Stimulated activated memory B cell treated with anti-CD40 and anti-IgM and Interleukin-4, amounts not matched to agents 10 μg/mL and 1 μg/mL and 100 μg/mL, for 72 hours (primary cell): ENCODE measurements around the gene EPB41L5.
A peak's percentile ranks its signal among the peaks of the same experiment; 100 is the strongest.
"Not testable (repeated sequence)": the region's sequence is repeated elsewhere in the genome, so short reads cannot be mapped to it uniquely, and the experiment has no call there.

Experiments
- ATAC-seq: fragments of 150-1000 bp; cut with Tn5 transposase; 2 replicates; pipeline ENCODE4 v1.10.0; 2021
- H3K27ac Mint-ChIP-seq: one replicate; pipeline ENCODE4 v1.8.0; 2022; ENCODE audit warnings: mild to moderate bottlenecking, mixed read lengths
- H3K27me3 Mint-ChIP-seq: one replicate; pipeline ENCODE4 v1.8.0; 2022; ENCODE audit warnings: mixed read lengths
- H3K36me3 Mint-ChIP-seq: one replicate; pipeline ENCODE4 v1.8.0; 2022; ENCODE audit warnings: mixed read lengths
- H3K4me1 Mint-ChIP-seq: one replicate; pipeline ENCODE4 v1.8.0; 2022; ENCODE audit warnings: mixed read lengths
- H3K4me3 Mint-ChIP-seq: one replicate; pipeline ENCODE4 v1.8.0; 2022; ENCODE audit warnings: mild to moderate bottlenecking, moderate library complexity, mixed read lengths
- H3K9me3 Mint-ChIP-seq: one replicate; pipeline ENCODE4 v1.8.0; 2022; ENCODE audit warnings: mixed read lengths

The EPB41L5 gene

DNA sequence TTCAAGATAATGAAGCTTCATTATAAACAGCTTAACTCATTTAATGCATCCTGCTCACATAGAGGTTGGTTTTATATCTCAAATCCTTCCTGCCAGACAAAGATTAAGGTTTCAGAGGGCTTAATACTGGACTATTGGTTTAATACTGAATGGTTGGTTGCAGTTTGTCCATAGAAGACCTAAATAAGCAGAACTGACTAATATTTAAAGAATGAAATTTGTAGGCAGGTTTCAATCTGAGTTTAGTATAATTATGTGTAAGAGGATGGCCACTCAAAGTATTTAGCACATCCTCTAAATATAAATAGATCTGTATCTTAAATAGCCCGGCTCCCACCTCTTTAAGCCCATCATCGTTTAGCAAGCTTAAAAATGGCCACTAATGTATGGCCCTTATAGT, 92.5 kb downstream of the EPB41L5 start:
- peak; percentile 34 for ATAC-seq

DNA sequence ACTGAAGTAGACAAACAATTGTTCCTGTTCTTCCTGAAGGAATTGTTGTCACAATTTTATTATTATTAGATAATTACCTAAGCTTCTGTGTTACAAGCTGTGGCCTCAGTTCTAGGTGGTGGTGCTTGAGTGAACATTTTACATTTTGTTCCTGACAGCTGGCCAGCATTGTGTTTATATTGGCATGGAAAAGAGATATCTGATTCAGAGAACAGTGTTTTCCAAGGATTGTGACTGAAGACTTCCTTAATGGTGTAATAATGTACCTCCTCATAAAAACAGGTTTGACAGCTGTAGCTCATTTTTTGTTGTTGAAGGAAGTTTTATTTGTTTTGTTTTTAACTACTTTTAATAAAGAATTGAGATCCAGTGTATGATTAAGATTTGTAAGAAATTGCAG, 95.2 kb downstream of the EPB41L5 start:
- H3K4me3 Mint-ChIP-seq, result no peak overlapping the region
- ATAC-seq, result no peak
- peaks cover 5% of the 10 kb centered on the region for H3K9me3 Mint-ChIP-seq
- H3K27me3 Mint-ChIP-seq, result no peaks in the 10 kb centered on the region
- no peak overlapping the region for H3K27ac Mint-ChIP-seq
- peaks cover 29% of the 10 kb centered on the region for H3K36me3 Mint-ChIP-seq
- H3K4me1 Mint-ChIP-seq, result peaks cover 17% of the 10 kb centered on the region

More for the DNA sequence above, 92.5 kb downstream of the EPB41L5 start:
- Mint-ChIP-seq H3K36me3 (peaks cover 39% of the 10 kb centered on the region), H3K4me3 (no peak overlapping the region), H3K4me1 (peaks cover 17% of the 10 kb centered on the region), H3K27me3 (no peaks in the 10 kb centered on the region), H3K27ac (no peak overlapping the region), H3K9me3 (peaks cover 5% of the 10 kb centered on the region)

DNA sequence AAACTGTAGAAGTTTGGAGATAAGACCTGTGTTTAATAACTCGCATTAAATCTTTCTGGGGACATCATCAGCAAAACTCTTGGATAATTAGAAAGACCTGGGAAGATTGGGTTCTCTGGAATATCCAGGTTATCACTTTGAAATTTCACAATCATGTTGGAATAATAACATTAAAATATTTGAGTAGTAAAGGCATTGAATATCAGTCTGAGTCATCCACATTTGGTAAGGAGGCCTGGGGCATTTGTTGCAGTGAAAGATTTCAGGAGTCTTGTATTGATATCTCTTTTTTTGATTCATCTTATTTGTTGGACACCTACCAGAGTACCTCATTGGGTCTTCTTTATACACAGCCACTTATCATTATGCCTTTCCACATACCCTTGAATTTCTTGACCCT, 95.9 kb downstream of the EPB41L5 start:
- Mint-ChIP-seq H3K27me3 (no peaks in the 10 kb centered on the region), H3K36me3 (peaks cover 27% of the 10 kb centered on the region), H3K9me3 (peaks cover 5% of the 10 kb centered on the region), H3K27ac (peak overlapping the region; percentile 25), H3K4me3 (no peak overlapping the region), H3K4me1 (peaks cover 17% of the 10 kb centered on the region)
- no peak for ATAC-seq

DNA sequence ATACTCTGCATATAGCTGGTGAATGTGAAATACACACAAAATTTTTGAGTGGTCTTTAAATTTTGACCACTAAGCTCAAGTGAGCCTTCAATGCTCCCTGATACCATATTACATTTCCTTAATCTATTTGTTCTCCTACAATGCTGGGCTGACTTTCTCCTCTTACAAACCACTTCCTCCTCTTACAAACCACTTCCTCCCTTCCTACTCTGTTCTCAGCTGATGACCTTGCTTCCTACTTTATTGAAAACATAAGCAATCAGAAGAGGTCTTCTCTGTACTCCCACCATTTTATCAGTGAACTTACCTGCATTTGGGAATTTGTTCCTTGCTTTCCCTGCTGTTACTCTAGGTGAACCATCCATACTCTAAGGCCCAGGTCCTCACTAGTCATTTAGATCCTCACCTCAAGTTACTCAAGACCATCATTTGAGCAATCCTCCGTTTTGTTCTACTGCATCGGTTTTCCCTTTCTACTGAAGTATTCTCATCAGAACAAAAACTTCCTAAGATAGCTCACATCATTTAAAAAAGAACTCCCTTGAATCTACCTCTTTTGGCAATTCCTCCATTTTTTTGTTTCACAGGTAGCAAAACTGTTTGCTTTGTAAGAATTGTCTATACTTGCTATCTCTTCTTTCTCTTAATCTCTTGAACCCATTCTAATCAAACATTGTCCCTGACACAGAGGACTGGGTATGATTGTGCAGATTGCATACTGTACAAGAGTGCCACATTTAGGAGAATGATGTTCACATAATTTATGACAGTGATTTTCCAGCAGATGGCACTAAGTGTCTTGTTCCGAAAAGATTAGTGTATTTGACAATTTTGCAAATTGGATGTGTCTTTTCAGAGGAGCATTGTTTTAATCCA, 96.5 kb downstream of the EPB41L5 start:
- Mint-ChIP-seq H3K4me3 (no peak overlapping the region), H3K27ac (peak overlapping the region; percentile 25), H3K27me3 (no peaks in the 10 kb centered on the region)

DNA sequence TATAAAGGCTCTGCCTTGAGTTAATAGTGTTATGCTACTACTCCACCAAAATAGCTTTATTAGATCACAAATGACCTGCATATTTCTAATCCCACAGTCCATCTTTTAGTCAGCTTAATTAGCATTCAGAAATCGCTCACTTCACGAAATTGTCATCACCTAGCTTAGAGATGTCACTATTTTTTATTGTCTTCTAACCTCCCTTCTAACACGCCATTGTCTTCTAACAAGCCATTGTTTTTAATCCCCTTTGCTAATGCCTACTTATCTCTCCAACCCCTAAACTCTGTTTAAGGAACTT, 97.1 kb downstream of the EPB41L5 start:
- H3K9me3 Mint-ChIP-seq, result peaks cover 5% of the 10 kb centered on the region
- no peaks in the 10 kb centered on the region for H3K27me3 Mint-ChIP-seq
- H3K27ac Mint-ChIP-seq, result no peak overlapping the region
- peaks cover 17% of the 10 kb centered on the region for H3K4me1 Mint-ChIP-seq
- H3K36me3 Mint-ChIP-seq, result peaks cover 19% of the 10 kb centered on the region
- no peak overlapping the region for H3K4me3 Mint-ChIP-seq
- no peak for ATAC-seq

More for the DNA sequence above, 96.5 kb downstream of the EPB41L5 start:
- peak; percentile 68 for ATAC-seq
- peaks cover 17% of the 10 kb centered on the region for H3K4me1 Mint-ChIP-seq
- H3K9me3 Mint-ChIP-seq, result peaks cover 5% of the 10 kb centered on the region
- H3K36me3 Mint-ChIP-seq, result peaks cover 20% of the 10 kb centered on the region

DNA sequence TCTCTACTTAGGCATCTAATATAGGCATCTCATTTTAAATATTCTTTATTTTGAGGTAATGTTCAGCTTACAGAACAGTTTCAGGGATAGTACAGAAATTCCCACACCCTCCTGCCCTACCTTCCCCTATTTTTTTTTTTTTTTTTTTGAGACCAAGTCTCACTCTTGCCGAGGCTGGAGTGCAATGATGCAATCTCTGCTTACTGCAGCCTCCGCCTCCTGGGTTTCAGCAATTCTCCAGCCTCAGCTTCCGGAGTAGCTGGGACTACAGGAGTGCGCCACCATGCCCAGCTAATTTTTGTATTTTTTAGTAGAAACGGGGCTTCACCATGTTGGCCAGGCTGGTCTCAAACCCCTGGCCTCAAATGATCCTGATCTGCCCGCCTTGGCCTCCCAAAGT, 97.6 kb downstream of the EPB41L5 start:
- Mint-ChIP-seq H3K27ac (no peak overlapping the region), H3K4me1 (peaks cover 17% of the 10 kb centered on the region), H3K27me3 (no peaks in the 10 kb centered on the region), H3K36me3 (peaks cover 19% of the 10 kb centered on the region), H3K4me3 (no peak overlapping the region), H3K9me3 (peaks cover 5% of the 10 kb centered on the region)
- no peak for ATAC-seq

DNA sequence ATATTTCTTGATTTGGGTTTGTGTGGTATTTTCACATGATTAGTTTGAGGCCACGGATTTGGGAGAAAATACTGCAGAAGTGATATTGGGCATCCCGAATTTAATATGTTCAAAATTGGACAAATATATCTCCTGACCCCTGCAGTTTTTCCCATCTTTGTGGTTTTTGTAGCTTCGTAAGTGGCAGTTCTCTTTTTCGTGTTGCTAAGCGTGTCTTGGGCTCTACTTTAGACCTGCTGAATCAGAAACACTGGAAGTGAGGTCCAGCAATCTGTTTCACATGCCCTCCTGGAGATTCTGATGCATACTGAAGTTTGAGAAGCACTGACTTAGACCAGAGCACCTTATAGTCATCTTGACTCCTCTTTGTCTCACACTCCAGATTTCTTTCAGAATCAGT, 98.3 kb downstream of the EPB41L5 start:
- no peak for ATAC-seq
- Mint-ChIP-seq H3K4me3 (no peak overlapping the region), H3K27ac (no peak overlapping the region), H3K27me3 (no peaks in the 10 kb centered on the region), H3K9me3 (peaks cover 5% of the 10 kb centered on the region), H3K36me3 (peaks cover 14% of the 10 kb centered on the region), H3K4me1 (peaks cover 17% of the 10 kb centered on the region)

DNA sequence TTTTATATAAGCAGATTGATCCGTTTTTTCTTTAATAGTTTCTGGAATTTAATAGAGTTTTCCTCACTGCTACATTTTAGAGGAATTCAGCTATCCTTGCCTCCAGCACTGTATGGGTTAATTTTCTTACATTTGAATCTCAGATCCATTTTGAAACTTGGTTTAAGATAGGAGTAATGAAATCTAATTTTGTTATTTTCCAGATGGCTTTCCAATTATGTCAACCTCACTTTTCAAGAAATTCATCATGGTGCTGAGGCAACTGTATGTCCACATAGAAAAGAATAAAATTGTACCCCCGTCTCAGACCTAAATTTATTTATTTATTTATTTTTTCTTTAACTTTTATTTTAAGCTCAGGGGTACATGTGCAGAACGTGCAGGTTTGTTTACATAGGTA, 105.1 kb downstream of the EPB41L5 start:
- H3K27me3 Mint-ChIP-seq, result no peaks in the 10 kb centered on the region
- H3K4me3 Mint-ChIP-seq, result no peak overlapping the region

DNA sequence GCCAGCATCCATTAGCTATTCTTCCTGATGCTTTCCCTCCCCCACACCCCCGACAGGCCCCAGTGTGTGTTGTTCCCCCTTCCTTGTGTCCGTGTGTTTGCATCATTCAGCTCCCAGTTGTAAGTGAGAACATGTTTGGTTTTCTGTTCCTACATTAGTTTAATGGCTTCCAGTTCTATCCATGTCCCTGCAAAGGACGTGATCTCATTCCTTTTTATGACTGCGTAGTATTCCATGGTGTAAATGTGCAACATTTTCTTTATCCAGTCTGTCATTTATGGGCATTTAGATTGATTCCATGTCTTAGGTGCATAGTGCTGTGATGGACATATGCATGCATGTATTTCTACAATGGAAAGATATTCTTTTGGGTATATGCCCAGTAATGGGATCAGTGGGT, 105.6 kb downstream of the EPB41L5 start:
- ATAC-seq, result no peak
- Mint-ChIP-seq H3K27me3 (no peaks in the 10 kb centered on the region), H3K4me3 (no peak overlapping the region), H3K4me1 (no peaks in the 10 kb centered on the region), H3K36me3 (peaks cover 30% of the 10 kb centered on the region), H3K27ac (no peak overlapping the region), H3K9me3 (peaks cover 7% of the 10 kb centered on the region)

More for the DNA sequence above, 105.1 kb downstream of the EPB41L5 start:
- no peak overlapping the region for H3K27ac Mint-ChIP-seq
- ATAC-seq, result no peak
- no peaks in the 10 kb centered on the region for H3K4me1 Mint-ChIP-seq
- peaks cover 7% of the 10 kb centered on the region for H3K9me3 Mint-ChIP-seq
- H3K36me3 Mint-ChIP-seq, result peaks cover 27% of the 10 kb centered on the region

DNA sequence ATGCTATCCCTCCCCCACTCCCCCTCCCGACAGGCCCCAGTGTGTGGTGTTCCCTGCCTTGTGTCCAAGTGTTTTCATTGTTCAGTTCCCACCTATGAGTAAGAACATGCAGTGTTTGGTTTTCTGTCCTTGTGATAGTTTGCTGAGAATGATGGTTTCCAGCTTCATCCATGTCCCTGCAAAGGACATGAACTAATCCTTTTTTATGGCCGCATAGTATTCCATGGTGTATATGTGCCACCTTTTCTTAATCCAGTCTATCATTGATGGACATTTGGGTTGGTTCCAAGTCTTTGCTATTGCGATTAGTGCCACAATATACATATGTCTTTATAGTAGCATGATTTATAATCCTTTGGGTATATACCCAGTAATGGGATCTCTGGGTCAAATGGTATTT, 108.5 kb downstream of the EPB41L5 start:
- not testable (repeated sequence) for H3K4me1 Mint-ChIP-seq, H3K4me3 Mint-ChIP-seq, ATAC-seq, H3K9me3 Mint-ChIP-seq, H3K27ac Mint-ChIP-seq, H3K27me3 Mint-ChIP-seq
- peaks cover 44% of the 10 kb centered on the region for H3K36me3 Mint-ChIP-seq

DNA sequence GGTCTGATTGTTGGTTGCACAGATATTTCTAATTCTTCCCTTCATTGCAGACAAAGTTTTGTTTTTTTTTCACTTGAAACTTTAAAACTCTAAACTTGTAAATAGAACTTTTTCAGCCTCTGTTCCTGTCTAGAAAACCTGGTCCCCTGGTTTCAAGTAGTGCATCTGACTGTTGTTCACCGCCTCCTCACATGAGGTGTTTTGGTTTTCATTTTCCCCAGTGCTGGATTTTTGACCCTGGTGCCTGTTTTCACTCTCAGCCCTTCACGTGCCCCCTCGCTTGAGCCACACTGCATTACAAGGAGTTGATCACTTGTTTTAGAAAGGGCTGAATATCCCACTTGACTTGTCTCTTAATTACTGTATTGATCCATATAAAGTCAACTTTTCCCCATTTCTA, 110.2 kb downstream of the EPB41L5 start:
- Mint-ChIP-seq H3K4me1 (no peaks in the 10 kb centered on the region), H3K27me3 (no peaks in the 10 kb centered on the region), H3K27ac (no peak overlapping the region), H3K4me3 (no peak overlapping the region), H3K36me3 (peaks cover 35% of the 10 kb centered on the region), H3K9me3 (peaks cover 7% of the 10 kb centered on the region)
- no peak for ATAC-seq

DNA sequence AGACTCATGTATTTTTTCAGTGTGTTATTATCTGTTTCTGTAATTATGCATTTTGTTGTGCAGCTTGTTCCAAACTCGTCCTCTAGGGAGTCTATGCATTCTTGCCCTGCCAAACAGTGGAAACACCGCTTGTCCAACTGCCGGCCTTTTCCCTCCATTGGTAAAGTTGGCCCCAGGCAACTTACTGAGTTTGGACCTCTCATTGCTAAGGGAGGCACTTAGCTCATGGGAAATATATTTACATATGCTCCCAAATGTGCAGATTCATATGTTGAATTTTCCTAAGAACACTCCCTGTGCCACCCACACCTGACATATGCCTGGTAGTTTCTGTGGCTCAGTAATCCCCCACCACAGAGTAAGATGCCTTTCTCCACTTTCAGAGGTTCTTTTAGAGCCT, 112.3 kb downstream of the EPB41L5 start:
- H3K9me3 Mint-ChIP-seq, result peaks cover 3% of the 10 kb centered on the region
- peaks cover 28% of the 10 kb centered on the region for H3K36me3 Mint-ChIP-seq
- no peak overlapping the region for H3K27ac Mint-ChIP-seq
- H3K4me3 Mint-ChIP-seq, result no peak overlapping the region
- ATAC-seq, result no peak
- no peaks in the 10 kb centered on the region for H3K27me3 Mint-ChIP-seq
- H3K4me1 Mint-ChIP-seq, result no peaks in the 10 kb centered on the region

DNA sequence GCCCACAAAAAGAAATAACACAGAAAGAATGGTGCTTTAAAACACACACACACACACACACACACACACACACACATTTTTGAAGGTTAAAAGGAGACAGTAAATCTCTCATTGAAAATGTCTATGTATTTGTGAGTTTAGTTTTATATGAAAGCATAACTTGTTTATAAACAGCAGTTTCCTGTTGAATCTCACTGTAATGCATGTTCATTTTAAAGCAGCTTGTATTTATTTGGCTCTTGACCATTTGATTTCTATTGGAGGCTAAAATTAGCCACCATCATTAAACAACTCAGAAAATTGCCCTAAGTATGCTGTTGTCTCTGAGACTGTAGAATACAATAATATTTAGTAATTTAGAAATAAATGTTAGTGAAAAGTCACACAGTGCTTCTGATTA, 115.3 kb downstream of the EPB41L5 start:
- Mint-ChIP-seq H3K27me3 (no peaks in the 10 kb centered on the region), H3K4me1 (no peaks in the 10 kb centered on the region), H3K4me3 (no peak overlapping the region), H3K36me3 (peaks cover 37% of the 10 kb centered on the region), H3K9me3 (no peaks in the 10 kb centered on the region), H3K27ac (no peak overlapping the region)
- ATAC-seq, result no peak

DNA sequence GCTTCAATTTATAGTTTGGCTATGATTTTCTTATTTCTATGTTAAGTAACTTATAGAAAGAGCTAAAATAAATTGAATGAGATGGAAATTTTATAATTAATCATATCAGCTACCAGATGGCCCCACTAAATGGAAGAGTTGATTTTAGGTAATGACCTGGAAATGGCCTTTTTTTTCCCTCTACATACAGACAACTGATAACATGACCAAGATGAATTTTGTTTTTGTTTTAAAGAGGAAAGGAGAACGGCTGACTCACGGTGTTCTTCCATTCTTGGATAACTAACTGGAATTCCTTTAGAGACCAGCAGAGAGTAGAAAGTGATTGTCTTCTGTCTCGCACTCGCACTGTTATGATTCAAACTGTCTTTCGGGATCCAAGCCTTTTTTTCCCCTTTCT, 119.3 kb downstream of the EPB41L5 start:
- Mint-ChIP-seq H3K4me3 (no peak overlapping the region), H3K27ac (no peak overlapping the region), H3K36me3 (peaks cover 57% of the 10 kb centered on the region), H3K4me1 (no peaks in the 10 kb centered on the region), H3K9me3 (peaks cover 8% of the 10 kb centered on the region), H3K27me3 (no peaks in the 10 kb centered on the region)
- no peak for ATAC-seq

DNA sequence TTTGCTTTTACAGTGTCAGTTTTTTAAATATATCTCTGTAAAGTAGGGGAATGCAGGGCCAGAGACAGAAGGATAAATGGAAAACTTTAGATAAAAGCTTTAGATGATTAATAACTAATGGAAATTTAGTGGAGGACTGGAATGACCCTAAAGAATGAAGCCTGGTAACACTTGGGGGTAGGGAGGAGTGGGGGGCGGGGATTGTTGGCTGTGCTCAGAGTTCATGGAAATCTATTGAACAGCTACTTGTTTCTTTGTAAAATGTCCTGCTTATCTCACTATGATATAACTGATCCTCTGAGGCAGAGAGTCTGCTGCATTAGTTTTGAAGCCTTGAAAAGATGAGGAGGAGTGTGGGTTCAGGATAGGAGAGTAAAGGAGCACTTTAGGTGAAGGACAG, 119.8 kb downstream of the EPB41L5 start:
- Mint-ChIP-seq H3K4me1 (no peaks in the 10 kb centered on the region), H3K36me3 (peaks cover 60% of the 10 kb centered on the region), H3K4me3 (no peak overlapping the region), H3K9me3 (peaks cover 8% of the 10 kb centered on the region), H3K27ac (no peak overlapping the region), H3K27me3 (no peaks in the 10 kb centered on the region)
- no peak for ATAC-seq

DNA sequence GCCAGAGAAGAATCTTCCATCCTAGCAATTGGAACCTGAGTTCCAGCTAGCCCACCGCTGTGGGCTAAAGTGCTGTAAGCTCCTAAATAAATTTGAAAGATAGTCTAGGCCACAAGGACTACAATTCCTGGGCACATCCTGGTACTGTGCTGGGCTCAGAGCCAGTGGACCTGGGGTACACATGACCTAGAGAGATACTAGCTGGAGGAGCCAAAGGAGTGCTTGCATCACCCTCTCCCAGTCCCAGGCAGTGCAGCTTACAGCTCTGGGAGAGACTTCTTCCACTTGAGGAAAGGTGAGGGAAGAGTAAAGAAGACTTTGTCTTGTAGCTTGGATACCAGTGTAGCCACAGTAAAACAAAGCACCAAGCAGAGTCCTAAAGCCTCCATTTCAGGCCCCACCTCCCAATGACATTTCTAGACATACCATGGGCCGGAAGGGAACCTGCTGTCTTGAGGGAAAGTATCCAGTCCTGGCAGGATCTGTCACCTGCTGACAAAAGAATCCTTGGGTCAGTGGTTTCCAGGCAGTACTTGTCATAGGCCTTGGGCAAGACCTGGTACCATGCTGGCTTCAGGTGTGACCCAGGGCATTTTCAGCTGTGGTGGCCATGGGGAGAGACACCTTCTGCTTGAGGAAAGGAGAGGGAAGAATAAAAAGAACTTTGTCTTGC, 120.8 kb downstream of the EPB41L5 start:
- no peak overlapping the region for H3K4me3 Mint-ChIP-seq
- H3K4me1 Mint-ChIP-seq, result no peaks in the 10 kb centered on the region
- H3K9me3 Mint-ChIP-seq, result peaks cover 8% of the 10 kb centered on the region
- peaks cover 58% of the 10 kb centered on the region for H3K36me3 Mint-ChIP-seq
- no peak for ATAC-seq
- H3K27me3 Mint-ChIP-seq, result no peaks in the 10 kb centered on the region
- H3K27ac Mint-ChIP-seq, result no peak overlapping the region
